Measurements from ENCODE around the gene RNU1-3. TPM values are rescaled to one million over a fixed set of nuclear protein-coding genes. Genes with fewer than 3 reads are reported as not detected.
"Not testable (repeated sequence)": the region's sequence is repeated elsewhere in the genome, so short reads cannot be mapped to it uniquely, and the experiment has no call there.

Gene RNU1-3
- total RNA-seq, 1 donor from 2014 or later: 3,042 TPM

DNA sequence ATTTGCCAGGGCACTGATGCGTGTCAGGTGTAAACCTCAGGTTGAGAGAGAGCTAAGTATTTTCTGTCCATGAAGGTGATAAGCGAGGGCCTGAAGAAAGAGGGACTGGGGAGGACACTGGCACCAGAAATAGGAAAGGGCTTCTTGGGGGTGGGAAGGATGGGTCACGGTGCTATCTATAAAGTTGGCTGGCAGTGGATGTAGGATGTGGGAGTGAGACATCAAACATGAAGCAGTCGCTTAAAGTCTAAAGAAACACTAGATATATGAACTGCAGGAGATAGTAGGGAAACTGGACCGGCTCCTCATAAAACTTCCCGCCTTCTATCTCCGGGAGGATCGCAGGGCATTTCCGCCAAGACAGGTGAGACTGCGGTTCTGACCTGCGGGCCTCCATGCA, 912 bp downstream of the RNU1-3 start:
- H3K27me3 Mint-ChIP-seq (ENCODE audit: low read depth): not testable (repeated sequence)

DNA sequence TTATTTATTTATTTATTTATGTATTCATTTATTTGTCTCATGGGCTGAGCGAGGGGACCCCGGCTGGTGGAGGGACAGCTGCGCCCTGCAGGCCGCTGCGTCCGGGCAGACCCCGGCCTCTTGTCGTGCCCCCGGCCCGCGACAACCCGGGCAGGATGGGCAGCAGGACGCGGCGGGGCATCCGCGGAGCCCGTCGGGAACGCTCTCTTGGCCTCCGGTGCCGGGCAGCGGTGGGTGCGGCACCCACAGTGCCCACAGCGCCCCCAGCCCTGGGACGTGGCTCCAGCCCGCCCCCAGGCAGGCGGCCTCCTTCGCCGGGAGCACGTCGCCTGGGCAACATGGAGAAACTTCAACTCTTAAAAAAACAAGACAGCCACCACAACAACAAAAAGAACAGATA, 8.5 kb downstream of the RNU1-3 start:
- H3K36me3 Mint-ChIP-seq (ENCODE audit: low read depth); H3K4me1 Mint-ChIP-seq; H3K27me3 Mint-ChIP-seq (ENCODE audit: low read depth); H3K4me3 Mint-ChIP-seq; H3K9me3 Mint-ChIP-seq; DNase-seq (ENCODE audit: low read depth, low spot score): not testable (repeated sequence)
- peak overlapping the region; percentile 91 for H3K27ac Mint-ChIP-seq (ENCODE audit: unreplicated experiment)

More for the DNA sequence above, 912 bp downstream of the RNU1-3 start:
- H3K4me3 Mint-ChIP-seq; DNase-seq (ENCODE audit: low read depth, low spot score); H3K4me1 Mint-ChIP-seq; H3K27ac Mint-ChIP-seq (ENCODE audit: unreplicated experiment); H3K9me3 Mint-ChIP-seq; H3K36me3 Mint-ChIP-seq (ENCODE audit: low read depth): not testable (repeated sequence)

DNA sequence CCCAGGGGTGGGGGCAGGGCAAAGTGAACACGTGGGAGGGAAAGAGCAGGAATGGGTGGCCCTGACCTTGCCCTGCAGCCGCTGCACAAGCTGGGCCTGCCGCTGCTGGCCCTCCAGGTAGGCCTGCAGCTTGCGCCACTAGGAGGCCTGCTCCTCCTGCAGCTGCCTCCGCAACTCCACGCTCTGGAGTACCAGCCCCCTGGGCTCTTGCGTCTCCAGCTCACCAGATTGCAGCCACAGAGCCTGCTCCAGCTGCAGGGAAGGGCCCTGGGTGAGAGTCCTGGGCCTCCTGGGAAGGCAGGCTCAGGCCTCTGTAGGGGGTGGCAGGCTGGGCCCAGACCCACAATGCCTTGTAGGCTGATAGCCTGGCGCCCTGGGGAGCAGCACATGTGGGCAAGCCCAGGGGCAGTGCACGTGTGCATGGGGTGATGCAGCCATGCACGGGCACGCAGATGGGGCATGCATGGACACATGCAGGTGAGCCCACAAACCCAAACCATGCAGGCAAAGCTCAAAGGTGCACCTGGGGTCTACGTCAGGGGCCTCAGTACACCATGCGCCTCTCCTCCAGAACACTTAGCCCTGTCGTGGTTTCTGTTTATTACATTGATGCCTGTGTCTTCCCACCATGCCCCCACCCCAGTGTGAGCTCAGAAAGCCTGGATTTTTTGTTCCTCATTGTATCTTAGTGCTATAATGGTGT, 9.6 kb downstream of the RNU1-3 start:
- not testable (repeated sequence) for H3K4me3 Mint-ChIP-seq; H3K4me1 Mint-ChIP-seq; H3K27ac Mint-ChIP-seq (ENCODE audit: unreplicated experiment); DNase-seq (ENCODE audit: low read depth, low spot score); H3K9me3 Mint-ChIP-seq; H3K27me3 Mint-ChIP-seq (ENCODE audit: low read depth); H3K36me3 Mint-ChIP-seq (ENCODE audit: low read depth)

DNA sequence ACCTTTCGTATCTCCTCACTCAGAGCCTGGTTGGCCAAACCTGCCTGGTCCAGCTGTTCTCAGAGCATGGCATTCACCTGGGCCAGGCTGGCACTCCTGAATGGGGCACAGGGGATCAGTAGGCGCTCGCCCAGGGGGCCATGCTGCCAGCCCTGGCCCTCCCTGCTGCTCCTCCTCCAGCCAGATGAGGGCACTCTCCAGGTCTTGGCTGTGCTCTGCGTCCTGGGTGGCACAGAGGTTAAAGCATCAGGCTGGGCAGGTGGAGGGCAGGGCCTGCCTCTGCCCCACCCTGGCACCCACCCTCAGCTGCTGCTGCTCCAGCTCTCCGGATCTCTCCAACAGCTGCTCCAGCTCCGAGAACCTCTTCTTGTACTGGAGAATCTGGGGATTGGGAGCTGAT, 10.2 kb downstream of the RNU1-3 start:
- not testable (repeated sequence) for H3K27me3 Mint-ChIP-seq (ENCODE audit: low read depth); H3K9me3 Mint-ChIP-seq; H3K27ac Mint-ChIP-seq (ENCODE audit: unreplicated experiment); DNase-seq (ENCODE audit: low read depth, low spot score); H3K36me3 Mint-ChIP-seq (ENCODE audit: low read depth); H3K4me3 Mint-ChIP-seq; H3K4me1 Mint-ChIP-seq

DNA sequence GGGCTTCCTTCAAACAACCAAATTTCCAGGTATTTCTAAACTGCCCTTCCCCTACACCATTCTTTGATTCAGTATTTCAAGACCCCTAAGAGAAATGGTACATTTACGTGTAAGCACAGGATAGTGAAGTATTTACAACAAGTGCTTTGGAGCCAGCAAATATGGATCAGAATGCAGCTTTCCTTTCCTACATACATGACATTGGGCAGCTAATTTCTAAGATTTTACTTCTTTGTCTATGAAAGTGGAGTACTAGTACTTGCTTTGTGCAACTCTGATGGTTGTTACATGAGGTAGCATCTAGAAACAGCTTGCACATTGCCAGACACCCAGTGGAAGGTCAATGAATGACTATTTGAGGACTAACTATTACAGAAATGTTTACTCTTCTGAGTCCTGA, 15.2 kb downstream of the RNU1-3 start:
- not testable (repeated sequence) for H3K4me1 Mint-ChIP-seq; H3K9me3 Mint-ChIP-seq; H3K4me3 Mint-ChIP-seq; H3K27ac Mint-ChIP-seq (ENCODE audit: unreplicated experiment); H3K36me3 Mint-ChIP-seq (ENCODE audit: low read depth)
- TF ChIP-seq, protein P1, sequence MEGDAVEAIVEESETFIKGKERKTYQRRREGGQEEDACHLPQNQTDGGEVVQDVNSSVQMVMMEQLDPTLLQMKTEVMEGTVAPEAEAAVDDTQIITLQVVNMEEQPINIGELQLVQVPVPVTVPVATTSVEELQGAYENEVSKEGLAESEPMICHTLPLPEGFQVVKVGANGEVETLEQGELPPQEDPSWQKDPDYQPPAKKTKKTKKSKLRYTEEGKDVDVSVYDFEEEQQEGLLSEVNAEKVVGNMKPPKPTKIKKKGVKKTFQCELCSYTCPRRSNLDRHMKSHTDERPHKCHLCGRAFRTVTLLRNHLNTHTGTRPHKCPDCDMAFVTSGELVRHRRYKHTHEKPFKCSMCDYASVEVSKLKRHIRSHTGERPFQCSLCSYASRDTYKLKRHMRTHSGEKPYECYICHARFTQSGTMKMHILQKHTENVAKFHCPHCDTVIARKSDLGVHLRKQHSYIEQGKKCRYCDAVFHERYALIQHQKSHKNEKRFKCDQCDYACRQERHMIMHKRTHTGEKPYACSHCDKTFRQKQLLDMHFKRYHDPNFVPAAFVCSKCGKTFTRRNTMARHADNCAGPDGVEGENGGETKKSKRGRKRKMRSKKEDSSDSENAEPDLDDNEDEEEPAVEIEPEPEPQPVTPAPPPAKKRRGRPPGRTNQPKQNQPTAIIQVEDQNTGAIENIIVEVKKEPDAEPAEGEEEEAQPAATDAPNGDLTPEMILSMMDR (conservative IDR thresholded peaks at IDR 0.05): peak; percentile 26
- peaks cover 12% of the 10 kb centered on the region for H3K27me3 Mint-ChIP-seq (ENCODE audit: low read depth)
- DNase-seq (ENCODE audit: low read depth, low spot score): peak; percentile 2

DNA sequence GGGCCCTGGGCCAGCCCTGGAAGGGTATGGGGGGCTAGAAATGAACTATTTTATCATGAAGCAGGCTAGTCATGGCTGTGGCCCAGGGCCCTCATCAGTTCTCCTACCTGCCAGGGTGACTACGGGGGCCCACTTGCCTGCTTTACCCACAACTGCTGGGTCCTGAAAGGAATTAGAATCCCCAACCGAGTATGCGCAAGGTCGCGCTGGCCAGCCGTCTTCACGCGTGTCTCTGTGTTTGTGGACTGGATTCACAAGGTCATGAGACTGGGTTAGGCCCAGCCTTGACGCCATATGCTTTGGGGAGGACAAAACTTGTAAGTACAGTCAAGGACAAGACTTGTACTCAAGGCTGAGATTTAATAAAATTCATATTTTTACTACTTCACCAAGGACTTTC, 16.8 kb downstream of the RNU1-3 start:
- not testable (repeated sequence) for H3K4me1 Mint-ChIP-seq; H3K36me3 Mint-ChIP-seq (ENCODE audit: low read depth); H3K9me3 Mint-ChIP-seq; H3K4me3 Mint-ChIP-seq; H3K27ac Mint-ChIP-seq (ENCODE audit: unreplicated experiment); DNase-seq (ENCODE audit: low read depth, low spot score)
- peaks cover 12% of the 10 kb centered on the region for H3K27me3 Mint-ChIP-seq (ENCODE audit: low read depth)

DNA sequence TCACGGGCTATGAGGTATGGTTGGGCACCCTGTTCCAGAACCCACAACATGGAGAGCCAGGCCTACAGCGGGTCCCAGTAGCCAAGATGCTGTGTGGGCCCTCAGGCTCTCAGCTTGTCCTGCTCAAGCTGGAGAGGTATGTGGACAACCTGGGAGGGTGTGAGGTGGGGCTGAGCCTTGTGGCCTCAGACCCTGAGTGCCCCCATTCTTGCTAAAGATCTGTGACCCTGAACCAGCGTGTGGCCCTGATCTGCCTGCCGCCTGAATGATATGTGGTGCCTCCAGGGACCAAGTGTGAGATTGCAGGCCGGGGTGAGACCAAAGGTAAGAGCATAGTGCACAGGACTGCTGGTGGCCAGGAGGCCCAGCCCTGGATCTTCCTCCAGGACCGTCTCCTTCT, 17.4 kb downstream of the RNU1-3 start:
- not testable (repeated sequence) for H3K9me3 Mint-ChIP-seq; H3K27ac Mint-ChIP-seq (ENCODE audit: unreplicated experiment); DNase-seq (ENCODE audit: low read depth, low spot score); H3K4me1 Mint-ChIP-seq; H3K4me3 Mint-ChIP-seq; H3K36me3 Mint-ChIP-seq (ENCODE audit: low read depth)
- H3K27me3 Mint-ChIP-seq (ENCODE audit: low read depth): peaks cover 12% of the 10 kb centered on the region

DNA sequence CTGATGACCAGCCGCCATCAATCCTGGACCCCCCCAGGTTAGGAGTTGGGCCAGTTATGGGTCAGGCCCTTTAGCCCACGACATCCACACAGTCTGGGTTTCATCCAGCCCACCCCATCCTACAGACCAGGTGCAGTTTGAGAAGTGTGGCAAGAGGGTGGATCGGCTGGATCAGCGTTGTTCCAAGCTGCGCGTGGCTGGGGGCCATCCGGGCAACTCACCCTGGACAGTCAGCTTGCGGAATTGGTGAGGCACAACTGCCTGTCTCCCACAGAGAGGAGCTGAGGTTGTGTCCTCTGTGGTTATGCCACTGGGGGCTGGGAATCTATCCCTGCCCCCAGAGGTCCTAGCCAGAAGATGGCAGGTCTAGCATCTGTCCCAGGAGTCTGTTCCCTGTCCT, 18.0 kb downstream of the RNU1-3 start:
- not testable (repeated sequence) for DNase-seq (ENCODE audit: low read depth, low spot score); H3K4me3 Mint-ChIP-seq; H3K27ac Mint-ChIP-seq (ENCODE audit: unreplicated experiment); H3K36me3 Mint-ChIP-seq (ENCODE audit: low read depth); H3K4me1 Mint-ChIP-seq; H3K9me3 Mint-ChIP-seq
- H3K27me3 Mint-ChIP-seq (ENCODE audit: low read depth): peaks cover 12% of the 10 kb centered on the region

DNA sequence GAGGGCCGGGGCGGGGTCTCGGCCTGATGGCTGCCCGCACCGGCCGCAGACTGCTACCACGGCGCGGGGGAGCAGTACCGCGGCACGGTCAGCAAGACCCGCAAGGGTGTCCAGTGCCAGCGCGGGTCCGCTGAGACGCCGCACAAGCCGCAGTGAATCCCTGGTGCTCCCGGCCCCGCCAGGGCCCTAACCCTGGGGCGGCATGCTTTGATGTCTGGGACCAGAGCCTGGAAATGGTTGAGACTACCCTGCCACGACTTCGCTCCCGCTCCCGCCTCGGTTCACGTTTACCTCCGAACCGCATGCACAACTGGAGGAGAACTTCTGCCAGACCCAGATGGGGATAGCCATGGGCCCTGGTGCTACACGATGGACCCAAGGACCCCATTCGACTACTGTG, 18.5 kb downstream of the RNU1-3 start:
- not testable (repeated sequence) for H3K4me1 Mint-ChIP-seq; H3K4me3 Mint-ChIP-seq; H3K36me3 Mint-ChIP-seq (ENCODE audit: low read depth); H3K9me3 Mint-ChIP-seq; H3K27ac Mint-ChIP-seq (ENCODE audit: unreplicated experiment); DNase-seq (ENCODE audit: low read depth, low spot score)
- peaks cover 12% of the 10 kb centered on the region for H3K27me3 Mint-ChIP-seq (ENCODE audit: low read depth)

DNA sequence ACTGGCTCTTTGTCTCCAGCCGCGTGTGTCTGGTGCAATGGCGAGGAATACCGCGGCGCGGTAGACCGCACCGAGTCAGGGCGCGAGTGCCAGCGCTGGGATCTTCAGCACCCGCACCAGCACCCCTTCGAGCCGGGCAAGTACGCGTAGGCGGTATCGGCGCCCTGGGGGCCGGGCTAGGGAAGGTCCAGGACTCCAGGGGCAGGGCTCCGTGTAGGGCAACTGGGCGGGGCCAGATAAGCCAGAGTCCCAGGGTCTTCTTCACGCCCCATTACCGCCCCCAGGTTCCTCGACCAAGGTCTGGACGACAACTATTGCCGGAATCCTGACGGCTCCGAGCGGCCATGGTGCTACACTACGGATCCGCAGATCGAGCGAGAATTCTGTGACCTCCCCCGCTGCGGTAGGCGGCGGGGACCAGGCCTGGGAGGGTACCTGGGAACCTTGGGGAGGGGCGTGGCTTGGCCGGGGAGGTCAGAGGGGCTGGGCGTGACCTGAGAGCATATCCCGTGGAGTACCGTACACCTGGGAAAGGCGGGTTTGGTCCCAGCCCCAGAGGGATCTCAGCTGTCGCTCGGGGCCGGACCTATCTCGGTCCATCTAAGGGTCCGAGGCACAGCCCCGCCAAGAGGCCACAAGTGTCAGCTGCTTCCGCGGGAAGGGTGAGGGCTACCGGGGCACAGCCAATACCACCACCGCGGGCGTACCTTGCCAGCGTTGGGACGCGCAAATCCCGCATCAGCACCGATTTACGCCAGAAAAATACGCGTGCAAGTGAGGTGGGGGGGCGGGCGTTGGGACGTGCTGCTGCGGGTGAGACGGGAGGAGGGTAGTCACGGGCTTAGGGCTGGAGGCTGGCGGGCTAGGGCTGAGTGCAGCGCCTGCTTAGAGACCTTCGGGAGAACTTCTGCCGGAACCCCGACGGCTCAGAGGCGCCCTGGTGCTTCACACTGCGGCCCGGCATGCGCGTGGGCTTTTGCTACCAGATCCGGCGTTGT, 19.3 kb downstream of the RNU1-3 start:
- H3K27me3 Mint-ChIP-seq (ENCODE audit: low read depth): peaks cover 12% of the 10 kb centered on the region
- H3K9me3 Mint-ChIP-seq; H3K4me1 Mint-ChIP-seq; H3K27ac Mint-ChIP-seq (ENCODE audit: unreplicated experiment); H3K36me3 Mint-ChIP-seq (ENCODE audit: low read depth); DNase-seq (ENCODE audit: low read depth, low spot score); H3K4me3 Mint-ChIP-seq: not testable (repeated sequence)

DNA sequence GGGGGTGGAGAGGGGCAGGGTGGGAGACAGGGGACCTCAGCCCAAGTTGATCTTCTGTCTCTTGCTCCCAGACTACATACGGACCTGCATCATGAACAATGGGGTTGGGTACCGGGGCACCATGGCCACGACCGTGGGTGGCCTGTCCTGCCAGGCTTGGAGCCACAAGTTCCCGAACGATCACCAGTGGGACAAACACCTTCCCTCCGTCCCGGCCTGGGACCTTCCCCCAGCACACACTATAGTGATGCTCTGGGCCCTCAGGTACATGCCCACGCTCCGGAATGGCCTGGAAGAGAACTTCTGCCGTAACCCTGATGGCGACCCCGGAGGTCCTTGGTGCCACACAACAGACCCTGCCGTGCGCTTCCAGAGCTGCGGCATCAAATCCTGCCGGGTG, 20.0 kb downstream of the RNU1-3 start:
- H3K27ac Mint-ChIP-seq (ENCODE audit: unreplicated experiment); DNase-seq (ENCODE audit: low read depth, low spot score); H3K27me3 Mint-ChIP-seq (ENCODE audit: low read depth); H3K4me1 Mint-ChIP-seq; H3K9me3 Mint-ChIP-seq; H3K36me3 Mint-ChIP-seq (ENCODE audit: low read depth): not testable (repeated sequence)
- peak overlapping the region; percentile 22 for H3K4me3 Mint-ChIP-seq

DNA sequence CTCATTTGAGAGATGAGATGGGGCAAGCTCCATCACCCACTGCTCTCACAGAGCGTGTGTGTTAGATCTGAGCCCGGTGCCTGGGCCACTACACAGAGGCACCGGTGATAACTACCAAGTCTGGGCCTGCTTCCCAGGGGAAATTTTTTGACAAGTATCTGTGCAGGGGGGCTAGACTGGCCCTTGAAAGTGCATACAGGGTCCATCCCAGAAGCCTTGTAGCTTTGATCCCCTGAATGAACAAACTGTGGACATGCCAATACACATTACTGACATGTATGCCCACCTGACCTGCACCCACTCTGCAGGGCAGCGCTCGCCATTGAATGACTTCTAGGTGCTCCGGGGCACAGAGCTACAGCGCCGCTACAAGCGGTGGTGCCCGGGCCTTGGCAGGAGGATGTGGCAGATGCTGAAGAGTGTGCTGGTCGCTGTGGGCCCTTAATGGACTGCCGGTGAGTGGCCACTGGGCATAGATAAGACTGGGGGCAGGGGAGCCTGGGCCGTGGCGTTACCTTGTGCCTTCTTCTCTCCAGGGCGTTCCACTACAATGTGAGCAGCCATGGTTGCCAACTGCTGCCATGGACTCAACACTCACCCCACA, 20.6 kb downstream of the RNU1-3 start:
- not testable (repeated sequence) for H3K36me3 Mint-ChIP-seq (ENCODE audit: low read depth); H3K27me3 Mint-ChIP-seq (ENCODE audit: low read depth); DNase-seq (ENCODE audit: low read depth, low spot score); H3K27ac Mint-ChIP-seq (ENCODE audit: unreplicated experiment); H3K9me3 Mint-ChIP-seq; H3K4me1 Mint-ChIP-seq
- H3K4me3 Mint-ChIP-seq: peak overlapping the region; percentile 39

Measured in neural crest cell (in vitro differentiated cells).